ENCODE results near the gene PANX2.

DNA sequence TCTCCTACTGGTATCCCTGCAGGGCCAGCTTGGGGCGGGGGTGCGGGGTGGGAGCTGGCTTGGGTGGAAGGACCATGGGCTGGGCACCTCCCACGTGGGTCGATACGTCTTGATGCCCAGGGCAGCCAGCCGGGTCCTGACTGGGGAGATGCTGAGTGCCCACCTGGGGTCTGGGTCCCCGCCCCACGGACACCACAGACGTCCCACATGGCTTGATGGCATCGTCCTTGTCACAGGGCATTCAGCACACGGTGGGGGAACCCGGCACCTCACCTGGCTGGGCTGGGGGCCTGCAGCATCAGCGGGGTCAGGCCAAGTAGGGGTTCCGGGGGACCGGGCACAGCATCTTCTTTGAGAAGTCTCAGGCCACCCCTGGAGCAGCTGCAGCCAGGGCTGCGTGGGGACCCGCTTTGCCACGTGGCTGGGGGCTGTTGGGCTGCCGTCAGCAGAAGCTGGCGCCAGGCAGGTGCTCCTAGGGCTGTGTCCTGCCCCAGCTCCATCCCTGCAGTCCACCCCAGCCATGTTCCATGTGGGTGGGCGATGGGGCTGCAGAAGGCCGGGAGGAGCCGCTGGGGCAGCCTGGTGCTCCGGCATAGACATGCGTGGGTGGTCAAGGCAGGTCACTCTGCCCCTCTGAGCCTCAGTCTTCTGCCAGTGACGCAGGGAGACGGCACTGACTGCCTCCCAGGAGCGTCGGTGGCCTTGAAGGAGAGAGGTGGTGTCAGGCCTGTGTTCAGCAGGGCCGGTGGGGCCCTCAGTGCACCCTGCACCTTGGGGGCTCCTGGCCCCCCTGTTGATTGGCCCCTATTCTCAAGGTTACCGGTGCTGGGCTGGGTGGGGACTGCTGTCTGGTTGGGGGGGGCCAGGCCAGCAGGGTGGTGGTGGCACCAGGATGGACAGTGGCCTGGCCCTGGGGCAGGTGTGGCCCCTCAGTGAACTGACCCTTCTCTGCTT lies 38.7 kb downstream of the PANX2 start:
- no peak for TF ChIP-seq CTCF (IDR thresholded peaks at IDR 0.05)
- TF ChIP-seq POLR2AphosphoS5 (IDR thresholded peaks at IDR 0.05), result no peak
- TF ChIP-seq EP300 (IDR thresholded peaks at IDR 0.05), result no peak
- no peak for TF ChIP-seq POLR2A (IDR thresholded peaks at IDR 0.05)
